Measurements from ENCODE around the gene PLK1.
"Not testable (repeated sequence)": the region's sequence is repeated elsewhere in the genome, so short reads cannot be mapped to it uniquely, and the experiment has no call there.

Gene PLK1

GRCh38 chr16:23706439-23706838 is 27.8 kb downstream of the PLK1 start:
- no peak for DNase-seq (ENCODE audit: low spot score)
- FAIRE-seq = no peak

- DNase-seq (ENCODE audit: low spot score) = no peak
- no peak for FAIRE-seq
These were observed 30.8 kb downstream of the PLK1 start for GRCh38 chr16:23709536-23709935.

- no peak for DNase-seq (ENCODE audit: low spot score)
- FAIRE-seq = no peak
These were observed 31.3 kb downstream of the PLK1 start for GRCh38 chr16:23710008-23710407.

GRCh38 chr16:23710504-23710903 is 31.8 kb downstream of the PLK1 start:
- DNase-seq (ENCODE audit: low spot score) (no peak), FAIRE-seq (no peak)

DNA sequence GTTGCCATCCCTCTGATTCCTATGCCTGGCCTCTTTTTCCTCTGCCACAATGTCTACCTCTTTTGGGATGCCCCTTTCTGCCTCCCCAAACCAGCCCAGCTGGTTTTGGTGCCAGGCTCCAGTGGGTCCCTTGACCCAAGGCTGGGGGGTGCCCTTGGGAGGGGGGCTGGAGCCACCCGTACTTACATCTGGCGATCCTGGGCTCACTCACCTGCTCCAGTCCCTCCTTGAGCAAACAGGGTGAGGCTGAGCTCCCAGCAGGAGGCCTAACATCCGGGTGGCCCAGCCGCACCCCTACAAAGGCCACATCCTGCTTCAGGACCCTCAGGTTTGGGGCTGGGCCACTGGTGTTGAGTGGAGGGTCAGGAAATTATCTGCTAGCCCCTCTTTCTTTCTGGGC is 33.1 kb downstream of the PLK1 start:
- no peak for DNase-seq (ENCODE audit: low spot score)

DNA sequence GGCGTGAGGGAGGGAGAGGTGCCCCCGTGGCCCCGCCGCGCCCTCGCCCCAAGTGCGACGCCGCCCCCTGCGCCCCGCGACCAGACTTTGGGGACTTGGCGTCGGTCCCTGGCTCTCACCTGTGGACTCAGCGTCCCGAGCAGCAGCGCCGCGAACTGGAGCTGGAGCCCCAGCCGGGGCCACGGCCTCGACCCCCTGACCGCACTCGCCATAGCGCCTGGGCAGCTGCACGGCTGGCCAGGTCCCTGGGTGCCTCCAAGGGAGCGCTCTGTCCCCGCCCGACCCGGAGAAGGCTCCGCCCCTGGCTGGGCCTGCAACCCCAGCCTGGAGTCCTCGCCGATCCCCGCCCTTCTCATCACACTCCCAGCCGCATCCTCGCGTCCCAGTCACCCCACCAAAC is 34.3 kb downstream of the PLK1 start, which contains the start of gene ERN2:
Gene ERN2 (minus strand): TSS at position 247 of the 400 bp plus-strand sequence. CDS start 35 bp downstream, at position 212.
- no peak for FAIRE-seq
- no peak for DNase-seq (ENCODE audit: low spot score)

More for the DNA sequence above, 33.1 kb downstream of the PLK1 start:
- FAIRE-seq = no peak

GRCh38 chr16:23716484-23716883 is 37.8 kb downstream of the PLK1 start:
- DNase-seq (ENCODE audit: low spot score) = no peak

DNA sequence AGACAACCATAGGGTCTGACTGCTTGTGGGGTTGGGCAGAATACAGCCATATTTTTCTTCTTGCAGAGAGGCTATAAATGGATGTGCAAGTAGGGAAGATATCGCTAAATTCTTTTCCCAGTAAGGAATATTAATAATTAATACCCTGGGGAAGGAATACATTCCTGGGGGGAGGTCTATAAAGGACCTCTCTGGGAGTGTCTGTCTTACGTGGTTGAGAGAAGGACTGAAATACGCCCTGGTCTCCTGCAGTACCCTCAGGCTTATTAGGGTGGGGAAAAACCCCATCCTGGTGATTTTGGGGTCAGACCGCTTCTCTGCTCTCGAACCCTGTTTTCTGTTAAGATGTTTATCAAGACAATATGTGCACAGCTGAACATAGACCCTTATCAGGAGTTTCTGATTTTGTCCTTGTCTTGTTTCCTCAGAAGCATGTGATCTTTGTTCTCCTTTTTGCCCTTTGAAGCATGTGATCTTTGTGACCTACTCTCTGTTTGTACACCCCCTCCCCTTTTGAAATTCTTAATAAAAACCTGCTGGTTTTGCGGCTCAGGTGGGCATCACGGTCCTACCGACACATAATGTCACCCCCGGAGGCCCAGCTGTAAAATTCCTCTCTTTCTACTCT is 44.0 kb downstream of the PLK1 start:
- DNase-seq (ENCODE audit: low spot score); FAIRE-seq: not testable (repeated sequence)

More at GRCh38 chr16:23716484-23716883, 37.8 kb downstream of the PLK1 start:
- no peak for FAIRE-seq

- no peak for DNase-seq (ENCODE audit: low spot score)
- FAIRE-seq = no peak
These were observed 45.6 kb downstream of the PLK1 start for GRCh38 chr16:23724096-23724784.

GRCh38 chr16:23724785-23725131 is 46.1 kb downstream of the PLK1 start:
- DNase-seq (ENCODE audit: low spot score) = no peak
- FAIRE-seq = no peak

DNA sequence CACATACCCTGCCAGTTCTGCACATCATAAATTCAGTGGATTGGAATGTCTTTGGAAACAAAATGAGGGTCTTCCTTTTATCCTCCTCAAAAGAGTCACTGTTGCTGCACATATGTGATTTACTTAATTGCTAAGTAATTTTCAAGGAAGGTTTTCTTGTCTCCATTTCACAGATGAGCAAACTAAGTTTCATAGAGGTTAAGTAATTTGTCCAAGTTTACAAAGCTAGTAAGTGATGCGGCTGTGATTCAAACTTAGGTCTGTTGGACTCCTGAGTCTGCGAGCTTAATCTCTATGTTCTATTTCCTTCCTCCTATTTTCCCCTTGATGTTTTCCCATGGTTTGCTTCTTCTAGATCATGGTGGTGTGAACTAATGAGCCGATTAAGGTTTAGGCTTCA is 48.0 kb downstream of the PLK1 start:
- DNase-seq (ENCODE audit: low spot score) (no peak), FAIRE-seq (no peak)

DNA sequence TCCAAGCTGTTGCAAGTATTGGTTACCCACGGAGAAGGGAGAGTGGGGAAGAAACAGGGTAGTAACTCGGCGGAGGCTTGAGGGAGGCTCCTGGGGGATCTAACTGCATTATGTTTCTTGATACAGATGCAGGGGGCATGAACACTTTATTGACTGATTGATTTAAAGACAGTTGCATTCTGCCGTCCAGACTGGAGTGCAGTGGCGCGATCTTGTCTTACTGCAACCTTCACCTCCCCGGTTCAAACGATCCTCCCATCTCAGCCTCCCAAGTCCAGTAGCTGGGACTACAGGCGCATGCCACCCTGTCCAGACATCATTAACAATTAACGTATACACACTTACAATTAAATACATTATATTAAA is 49.4 kb downstream of the PLK1 start:
- no peak for DNase-seq (ENCODE audit: low spot score)

DNA sequence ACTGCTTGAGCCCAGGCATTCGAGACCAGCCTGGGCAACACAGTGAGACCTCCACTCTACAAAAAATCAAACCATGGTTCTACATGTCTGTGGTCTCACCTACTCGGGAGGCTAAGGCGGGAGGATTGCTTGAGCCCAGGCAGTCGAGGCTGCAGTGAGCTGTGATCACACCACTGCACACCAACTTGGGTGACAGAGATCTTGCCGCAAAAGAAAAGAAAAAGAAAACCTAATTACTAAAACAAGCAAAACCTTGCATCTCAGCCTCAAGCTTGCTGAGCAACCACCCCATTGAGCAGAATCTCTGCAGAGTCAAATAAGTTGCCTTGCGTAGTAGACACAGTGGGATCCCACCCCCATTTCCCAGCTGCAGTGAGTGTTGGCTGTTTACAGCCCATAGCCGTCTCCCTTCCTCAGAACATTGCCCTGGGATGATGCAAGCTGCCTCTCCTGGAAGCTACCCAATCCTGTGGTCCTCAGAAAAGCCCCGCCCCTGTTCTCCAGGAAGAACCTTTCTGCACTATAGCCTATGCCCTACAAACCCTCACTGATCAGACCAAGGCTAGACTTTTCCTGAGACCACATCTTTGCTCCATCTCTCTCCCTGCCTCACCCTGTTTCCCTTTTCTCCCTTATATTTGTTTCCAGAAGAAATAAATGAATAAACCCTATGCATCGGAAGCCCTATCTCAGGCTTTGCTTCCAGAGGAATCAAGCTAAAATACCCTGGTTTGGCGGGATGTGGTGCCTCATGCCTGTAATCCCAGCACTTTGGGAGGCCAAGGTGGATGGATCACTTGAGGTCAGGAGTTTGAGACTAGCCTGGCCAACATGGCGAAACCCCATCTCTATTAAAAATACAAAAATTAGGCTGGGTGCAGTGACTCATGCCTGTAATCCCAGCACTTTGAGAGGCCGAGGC is 51.1 kb downstream of the PLK1 start:
- DNase-seq (ENCODE audit: low spot score) (no peak), FAIRE-seq (no peak)

More for the DNA sequence above, 49.4 kb downstream of the PLK1 start:
- no peak for FAIRE-seq

- FAIRE-seq = no peak
- no peak for DNase-seq (ENCODE audit: low spot score)
These were observed 55.6 kb downstream of the PLK1 start for GRCh38 chr16:23734176-23734893.

- not testable (repeated sequence) for FAIRE-seq; DNase-seq (ENCODE audit: low spot score)
These were observed 58.8 kb downstream of the PLK1 start for GRCh38 chr16:23737423-23738028.

DNA sequence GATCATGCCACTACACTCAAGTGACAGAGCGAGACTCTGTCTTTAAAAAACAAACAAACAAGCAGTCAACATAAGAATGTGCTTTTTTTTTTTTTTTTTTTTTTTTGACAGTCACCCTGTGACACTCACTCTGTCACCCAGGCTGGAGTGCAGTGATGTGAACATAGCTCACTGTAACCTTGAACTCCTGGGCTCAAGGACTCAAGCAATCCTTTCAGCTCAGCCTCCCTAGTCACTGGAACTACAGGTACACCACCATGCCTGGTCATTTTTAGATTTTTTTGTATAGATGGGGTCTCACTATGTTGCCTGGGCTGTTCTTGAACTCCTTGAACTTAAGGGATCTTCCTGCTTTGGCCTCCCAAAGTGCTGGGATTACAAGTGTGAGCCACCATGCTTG is 60.8 kb downstream of the PLK1 start:
- DNase-seq (ENCODE audit: low spot score) (no peak), FAIRE-seq (no peak)

Measured in RCC 7860 (cell line).